Gastrocnemius medialis (tissue), 4 donors: ENCODE results near the gene SMCO2. TPM values are rescaled to one million over a fixed set of nuclear protein-coding genes. Genes with fewer than 3 reads are reported as not detected.

Experiments
- ATAC-seq, 2 donors: fragments of 150-250 bp; one replicate each; pipeline ENCODE4 v1.9.1; 2016
- DNase-seq, 2 donors: peaks; one replicate each; pipeline ENCODE4 v3.0.0-alpha.2; 2019
- H3K27ac ChIP-seq, 4 donors: fragments of 200-600 bp; sonication (generic); 1 replicate in 1 of 4; 2 replicates in 3 of 4; pipeline ENCODE4 v1.5.1; 2016 to 2018; ENCODE audit warnings: mild to moderate bottlenecking in 2 of 4, moderate library complexity in 1 of 4
- H3K27me3 ChIP-seq, 3 donors: fragments of 200-600 bp; sonication (generic) in 2 of 3; 1 replicate in 1 of 3; 2 replicates in 2 of 3; pipeline versions ENCODE4 v1.5.1 to v1.6.0; 2016 to 2019; ENCODE audit warnings: mild to moderate bottlenecking in 1 of 3, moderate library complexity in 1 of 3
- H3K36me3 ChIP-seq, 2 donors: fragments of 200-600 bp; sonication (generic) in 1 of 2; one replicate each; pipeline ENCODE4 v1.5.1; 2017 to 2018
- H3K4me1 ChIP-seq, 2 donors: fragments of 200-600 bp; sonication (generic) in 1 of 2; one replicate each; pipeline ENCODE4 v1.5.1; 2016 to 2017; ENCODE audit warnings: mild to moderate bottlenecking in 2 of 2
- H3K4me3 ChIP-seq, 4 donors: fragments of 200-600 bp; sonication (generic) in 3 of 4; 1 replicate in 1 of 4; 2 replicates in 3 of 4; pipeline ENCODE4 v1.5.1; 2016 to 2019; ENCODE audit warnings: mild to moderate bottlenecking in 2 of 4
- H3K9me3 ChIP-seq, 3 donors: fragments of 200-600 bp; sonication (generic) in 2 of 3; 1 replicate in 1 of 3; 2 replicates in 2 of 3; pipeline ENCODE4 v1.5.1; 2016 to 2019
- CTCF ChIP-seq, 5 experiments: fragments of 450-650 bp in 3 of 5; fragments of 200-600 bp in 2 of 5; sonication (generic) in 2 of 5; IDR thresholded peaks in 4 of 5; conservative IDR thresholded peaks in 1 of 5; 1 replicate in 4 of 5; 2 replicates in 1 of 5; pipeline ENCODE4 v1.5.1; 2016 to 2019; ENCODE audit warnings: antibody characterized with exemption in 5 of 5, mild to moderate bottlenecking in 3 of 5, moderate library complexity in 3 of 5
- POLR2A ChIP-seq, 2 donors: fragments of 450-650 bp; IDR thresholded peaks; one replicate each; pipeline ENCODE4 v1.6.1; 2017; ENCODE audit warnings: antibody characterized with exemption in 2 of 2, mild to moderate bottlenecking in 2 of 2, moderate library complexity in 2 of 2
- in situ Hi-C, 4 donors: fragments of 200-750 bp; cut with MboI; loops; one replicate each; pipeline versions ENCODE4 v1.15.0 to v1.8.0; 2017; ENCODE audit warnings: low sequenced_read_pairs in 4 of 4
- intact Hi-C: fragments of 100-400 bp; cut with DNase I; formaldehyde crosslinking; loops from one replicate; pipeline ENCODE4 v1.15.1; 2023; ENCODE audit warnings: low total_unique reads
- total RNA-seq, 4 donors: library from RNA; depleted of rRNA; stranded (reverse); fragments of >200 nt; gene quantifications; one replicate each; pipeline versions ENCODE4 v1.1.0 to v1.2.3, GENCODE V29; 2016

The SMCO2 gene
- total RNA-seq, 4 donors from 2014 or later, result not detected

GRCh38 chr12:27551172-27551840 is 104.8 kb downstream of the SMCO2 start:
- H3K27me3 ChIP-seq, result no peaks in the 10 kb centered on the region
- in situ Hi-C loops (no loop called here), intact Hi-C loops (no loop called here)
- peak overlapping the region; percentile 68 to 86 (median 74) for H3K27ac ChIP-seq
- peak in 1 of 2 donors; percentile 32 for DNase-seq
- TF ChIP-seq POLR2A (IDR thresholded peaks at IDR 0.05) (no peak), CTCF (IDR thresholded peaks at IDR 0.05 in 4 of 5, conservative IDR thresholded peaks at IDR 0.05 in 1 of 5) (no peak)
- H3K4me1 ChIP-seq, result peaks cover 76 to 81% of the 10 kb centered on the region in 2 donors
- no peaks in the 10 kb centered on the region for H3K36me3 ChIP-seq
- no peak overlapping the region for H3K4me3 ChIP-seq
- ATAC-seq, result peak; percentile 24 to 65
- no peaks in the 10 kb centered on the region for H3K9me3 ChIP-seq

Other genes with a start within 250 kb of the SMCO2 start
- gene STK38L, start 202.4 kb upstream of the SMCO2 start, total RNA-seq, result 10 to 100 TPM; 12.9 to 20.0 (median 13.5) TPM
- gene BMAL2, start 113.9 kb upstream of the SMCO2 start, total RNA-seq, result under 1 TPM; 0.10 to 0.97 (median 0.30) TPM
- 10 to 100 TPM; 18.3 to 33.2 (median 27.4) TPM for gene PPFIBP1, start 77.5 kb downstream of the SMCO2 start, total RNA-seq
- 1 to 10 TPM in 2 of 4 donors, under 1 TPM in 1, not detected in 1; 0.92 to 1.8 (median 1.4) TPM for gene REP15, start 249.7 kb downstream of the SMCO2 start, total RNA-seq